Mucosa of descending colon (tissue), 3 donors: ENCODE results near the gene THPO. TPM values are rescaled to one million over a fixed set of nuclear protein-coding genes. Genes with fewer than 3 reads are reported as not detected.

Source experiments
- ATAC-seq: fragments of 200-7000 bp; cut with Tn5 transposase; one replicate; pipeline ENCODE4 v1.9.1; 2020; ENCODE audit warnings: mild to moderate bottlenecking, moderate library complexity
- DNase-seq, 3 donors: peaks; one replicate each; pipeline ENCODE4 v3.0.0-alpha.2; 2020
- H3K36me3 ChIP-seq: fragments of 200-600 bp; one replicate; pipeline ENCODE4 v1.8.0; 2021; ENCODE audit warnings: low read depth, mild to moderate bottlenecking
- H3K4me1 ChIP-seq: fragments of 200-600 bp; one replicate; pipeline ENCODE4 v1.8.0; 2021; ENCODE audit warnings: low read depth, mild to moderate bottlenecking
- H3K4me3 ChIP-seq: fragments of 200-600 bp; one replicate; pipeline ENCODE4 v1.8.0; 2021; ENCODE audit warnings: mild to moderate bottlenecking
- H3K9me3 ChIP-seq: fragments of 200-600 bp; one replicate; pipeline ENCODE4 v1.8.0; 2021; ENCODE audit warnings: mild to moderate bottlenecking
- intact Hi-C, 2 donors: fragments of 100-400 bp; cut with DNase I in 1 of 2; cut with micrococcal nuclease in 1 of 2; formaldehyde crosslinking; loops; one replicate each; pipeline versions ENCODE4 v1.11.0 to v1.11.1; 2022; cut with DNase I, micrococcal nuclease
- total RNA-seq, 3 donors: library from RNA; stranded (reverse); fragmentation: NEBNext Ultra II Directional in 2 of 3; extraction: Animal tissue kit (Norgen Biotek cat#: 25700) in 2 of 3; gene quantifications; one replicate each; pipeline versions ENCODE4 v1.2.1 to v1.2.4, GENCODE V29; 2021 to 2023
- TF ChIP-seq, protein P1 (sequence below): fragments of 200-600 bp; IDR thresholded peaks from one replicate; pipeline ENCODE4 v1.8.0; 2022; ENCODE audit warnings: antibody characterized with exemption, mild to moderate bottlenecking
- donor health status: DM: no; HTN: no; CAD: no; lungs with moderate emphysema.
- donor health status: DM: no; HTN: no; CAD: no.
- donor health status: DM: no; HTN: yes; CAD: no.

Gene THPO
- total RNA-seq, 3 donors from 2014 or later, result 0.14 to 0.63 TPM; not detected in 1

DNA sequence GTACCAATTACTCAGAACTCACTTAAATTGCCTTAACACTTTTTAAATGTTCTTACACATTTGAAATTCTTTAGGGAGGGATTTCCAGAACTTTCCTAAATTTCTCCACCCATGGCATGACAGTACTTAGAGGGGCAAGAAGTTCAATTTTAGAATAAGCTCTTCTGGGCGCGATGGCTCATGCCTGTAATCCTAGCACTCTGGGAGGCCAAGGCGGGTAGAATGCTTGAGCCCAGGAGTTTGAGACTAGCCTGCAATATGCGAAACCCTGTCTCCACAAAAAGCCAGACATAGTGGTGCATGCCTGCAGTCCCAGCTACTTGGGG, 30.0 kb downstream of the THPO start:
- Histone ChIP-seq H3K9me3 (no peaks in the 10 kb centered on the region), H3K36me3 (no peaks in the 10 kb centered on the region), H3K4me1 (peaks cover 29% of the 10 kb centered on the region), H3K4me3 (no peak overlapping the region)
- TF ChIP-seq, protein P1, sequence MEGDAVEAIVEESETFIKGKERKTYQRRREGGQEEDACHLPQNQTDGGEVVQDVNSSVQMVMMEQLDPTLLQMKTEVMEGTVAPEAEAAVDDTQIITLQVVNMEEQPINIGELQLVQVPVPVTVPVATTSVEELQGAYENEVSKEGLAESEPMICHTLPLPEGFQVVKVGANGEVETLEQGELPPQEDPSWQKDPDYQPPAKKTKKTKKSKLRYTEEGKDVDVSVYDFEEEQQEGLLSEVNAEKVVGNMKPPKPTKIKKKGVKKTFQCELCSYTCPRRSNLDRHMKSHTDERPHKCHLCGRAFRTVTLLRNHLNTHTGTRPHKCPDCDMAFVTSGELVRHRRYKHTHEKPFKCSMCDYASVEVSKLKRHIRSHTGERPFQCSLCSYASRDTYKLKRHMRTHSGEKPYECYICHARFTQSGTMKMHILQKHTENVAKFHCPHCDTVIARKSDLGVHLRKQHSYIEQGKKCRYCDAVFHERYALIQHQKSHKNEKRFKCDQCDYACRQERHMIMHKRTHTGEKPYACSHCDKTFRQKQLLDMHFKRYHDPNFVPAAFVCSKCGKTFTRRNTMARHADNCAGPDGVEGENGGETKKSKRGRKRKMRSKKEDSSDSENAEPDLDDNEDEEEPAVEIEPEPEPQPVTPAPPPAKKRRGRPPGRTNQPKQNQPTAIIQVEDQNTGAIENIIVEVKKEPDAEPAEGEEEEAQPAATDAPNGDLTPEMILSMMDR, result no peak
- DNase-seq, result peak in 1 of 3 donors; percentile 12
- intact Hi-C loops, result no loop called here
- ATAC-seq, result no peak

DNA sequence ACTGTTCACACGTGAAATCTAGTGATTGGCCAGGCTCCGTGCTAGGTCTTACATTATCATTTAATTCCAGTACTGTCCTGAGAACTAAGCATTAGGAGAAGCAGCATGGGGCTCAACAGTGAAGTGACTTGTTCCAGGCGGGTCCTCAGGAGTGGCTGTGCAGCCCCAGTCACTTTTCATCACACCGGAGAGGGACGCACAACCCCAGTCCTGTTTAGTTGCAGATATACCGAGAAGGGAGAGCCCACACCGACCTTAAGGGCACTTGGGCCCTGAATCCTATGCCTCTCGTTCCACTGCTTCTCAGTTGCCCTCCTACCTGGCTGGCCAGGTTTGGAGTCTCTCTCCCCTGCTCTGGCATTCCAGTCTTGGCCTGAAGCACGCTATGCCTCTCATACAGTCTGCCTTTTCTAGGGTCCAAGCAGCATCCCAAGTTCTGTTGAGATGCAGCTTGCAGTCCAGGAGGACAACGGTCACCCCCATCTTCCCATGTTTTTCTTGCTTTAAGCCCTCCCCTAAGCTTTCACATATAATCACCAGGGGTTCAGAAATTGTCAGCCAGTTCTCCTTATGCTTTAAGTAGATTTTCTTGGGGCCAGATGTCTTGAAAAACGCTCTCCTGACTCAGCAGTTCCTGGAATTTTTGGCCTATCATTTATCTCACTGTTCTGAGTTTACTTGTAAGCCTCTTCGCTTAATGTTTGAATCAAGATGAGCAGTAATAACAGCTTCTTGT, 30.5 kb downstream of the THPO start:
- DNase-seq, result peak in 1 of 3 donors; percentile 14
- no peaks in the 10 kb centered on the region for H3K36me3 ChIP-seq

DNA sequence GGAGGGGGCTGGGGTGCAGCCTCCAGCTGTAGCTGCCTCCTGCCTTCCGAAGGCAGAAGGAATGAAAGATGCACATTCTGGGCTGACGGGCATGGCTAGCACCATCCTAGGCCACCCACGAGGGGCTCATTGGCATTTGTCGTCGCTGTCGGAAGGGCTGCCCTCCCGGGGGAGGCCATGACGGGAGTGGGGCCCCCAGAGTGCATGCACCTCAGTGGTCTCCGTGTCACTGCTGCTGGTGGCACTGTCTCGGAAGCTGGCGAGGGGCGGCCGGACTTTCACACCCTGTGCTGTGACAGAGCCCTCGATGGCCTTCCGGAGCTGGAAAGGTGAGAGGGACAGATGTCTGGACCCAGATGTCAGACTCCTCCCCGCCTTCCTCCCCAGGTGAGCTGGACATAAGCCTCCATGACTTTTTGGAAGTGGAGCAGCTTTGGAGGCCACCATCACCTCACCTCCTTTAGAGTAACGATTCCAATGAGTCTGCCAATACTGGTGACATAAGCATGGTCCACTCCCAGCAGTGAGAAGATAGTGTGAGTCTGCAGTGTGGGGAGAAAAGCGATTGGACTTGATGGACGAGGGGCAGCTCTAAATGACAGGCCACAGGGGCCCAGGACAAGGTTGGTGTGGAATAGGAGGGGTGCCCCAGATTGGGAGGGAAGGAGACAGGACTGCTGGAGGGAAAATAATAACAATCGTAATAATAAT, 31.4 kb downstream of the THPO start:
- TF ChIP-seq, protein P1, result no peak
- Histone ChIP-seq H3K4me1 (peaks cover 18% of the 10 kb centered on the region), H3K4me3 (no peak overlapping the region), H3K9me3 (no peaks in the 10 kb centered on the region), H3K36me3 (no peaks in the 10 kb centered on the region)
- ATAC-seq, result no peak
- no peak for DNase-seq
- intact Hi-C loops, result no loop called here

More for the DNA sequence above, 30.5 kb downstream of the THPO start:
- ATAC-seq, result no peak
- Histone ChIP-seq H3K9me3 (no peaks in the 10 kb centered on the region), H3K4me3 (no peak overlapping the region), H3K4me1 (peaks cover 24% of the 10 kb centered on the region)
- intact Hi-C loops, result no loop called here
- TF ChIP-seq, protein P1, result no peak

DNA sequence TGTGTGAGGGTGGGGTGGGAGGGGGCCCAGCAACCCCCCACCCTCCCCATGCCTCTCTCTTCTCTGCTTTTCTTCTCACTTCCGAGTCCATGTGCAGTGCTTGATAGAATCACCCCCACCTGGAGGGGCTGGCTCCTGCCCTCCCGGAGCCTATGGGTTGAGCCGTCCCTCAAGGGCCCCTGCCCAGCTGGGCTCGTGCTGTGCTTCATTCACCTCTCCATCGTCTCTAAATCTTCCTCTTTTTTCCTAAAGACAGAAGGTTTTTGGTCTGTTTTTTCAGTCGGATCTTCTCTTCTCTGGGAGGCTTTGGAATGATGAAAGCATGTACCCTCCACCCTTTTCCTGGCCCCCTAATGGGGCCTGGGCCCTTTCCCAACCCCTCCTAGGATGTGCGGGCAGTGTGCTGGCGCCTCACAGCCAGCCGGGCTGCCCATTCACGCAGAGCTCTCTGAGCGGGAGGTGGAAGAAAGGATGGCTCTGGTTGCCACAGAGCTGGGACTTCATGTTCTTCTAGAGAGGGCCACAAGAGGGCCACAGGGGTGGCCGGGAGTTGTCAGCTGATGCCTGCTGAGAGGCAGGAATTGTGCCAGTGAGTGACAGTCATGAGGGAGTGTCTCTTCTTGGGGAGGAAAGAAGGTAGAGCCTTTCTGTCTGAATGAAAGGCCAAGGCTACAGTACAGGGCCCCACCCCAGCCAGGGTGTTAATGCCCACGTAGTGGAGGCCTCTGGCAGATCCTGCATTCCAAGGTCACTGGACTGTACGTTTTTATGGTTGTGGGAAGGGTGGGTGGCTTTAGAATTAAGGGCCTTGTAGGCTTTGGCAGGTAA, 32.5 kb downstream of the THPO start:
- Histone ChIP-seq H3K4me1 (peaks cover 11% of the 10 kb centered on the region), H3K4me3 (no peak overlapping the region), H3K36me3 (no peaks in the 10 kb centered on the region), H3K9me3 (no peaks in the 10 kb centered on the region)
- peak; percentile 83 to 91 (median 89) for DNase-seq
- peak; percentile 95 for ATAC-seq
- TF ChIP-seq, protein P1, result peak; percentile 44
- intact Hi-C loops, result no loop called here

DNA sequence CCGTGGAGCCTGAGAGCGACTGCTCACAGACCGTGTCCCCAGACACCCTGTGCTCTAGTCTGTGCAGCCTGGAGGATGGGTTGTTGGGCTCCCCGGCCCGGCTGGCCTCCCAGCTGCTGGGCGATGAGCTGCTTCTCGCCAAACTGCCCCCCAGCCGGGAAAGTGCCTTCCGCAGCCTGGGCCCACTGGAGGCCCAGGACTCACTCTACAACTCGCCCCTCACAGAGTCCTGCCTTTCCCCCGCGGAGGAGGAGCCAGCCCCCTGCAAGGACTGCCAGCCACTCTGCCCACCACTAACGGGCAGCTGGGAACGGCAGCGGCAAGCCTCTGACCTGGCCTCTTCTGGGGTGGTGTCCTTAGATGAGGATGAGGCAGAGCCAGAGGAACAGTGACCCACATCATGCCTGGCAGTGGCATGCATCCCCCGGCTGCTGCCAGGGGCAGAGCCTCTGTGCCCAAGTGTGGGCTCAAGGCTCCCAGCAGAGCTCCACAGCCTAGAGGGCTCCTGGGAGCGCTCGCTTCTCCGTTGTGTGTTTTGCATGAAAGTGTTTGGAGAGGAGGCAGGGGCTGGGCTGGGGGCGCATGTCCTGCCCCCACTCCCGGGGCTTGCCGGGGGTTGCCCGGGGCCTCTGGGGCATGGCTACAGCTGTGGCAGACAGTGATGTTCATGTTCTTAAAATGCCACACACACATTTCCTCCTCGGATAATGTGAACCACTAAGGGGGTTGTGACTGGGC, 33.3 kb downstream of the THPO start:
- intact Hi-C loops, result no loop called here
- no peak for ATAC-seq
- H3K36me3 ChIP-seq, result no peaks in the 10 kb centered on the region

More for the DNA sequence above, 33.3 kb downstream of the THPO start:
- H3K4me1 ChIP-seq, result peaks cover 11% of the 10 kb centered on the region
- peak in 1 of 3 donors; percentile 33 for DNase-seq
- TF ChIP-seq, protein P1, result no peak
- no peak overlapping the region for H3K4me3 ChIP-seq
- no peaks in the 10 kb centered on the region for H3K9me3 ChIP-seq
